Vagina (tissue), 2 donors: ENCODE results near the gene PPM1A. TPM values are rescaled to one million over a fixed set of nuclear protein-coding genes. Genes with fewer than 3 reads are reported as not detected.

Source experiments
- DNase-seq, 2 donors: peaks; one replicate each; pipeline ENCODE4 v3.0.0-alpha.2; 2017; ENCODE audit errors: extremely low spot score in 2 of 2
- H3K27ac ChIP-seq: fragments of 200-600 bp; sonication (generic); one replicate; pipeline ENCODE4 v1.5.1; 2019
- H3K27me3 ChIP-seq: fragments of 200-600 bp; sonication (generic); one replicate; pipeline ENCODE4 v1.5.1; 2019
- H3K36me3 ChIP-seq, 2 donors: fragments of 200-600 bp; sonication (generic); one replicate each; pipeline ENCODE4 v1.5.1; 2017 to 2019
- H3K4me1 ChIP-seq: fragments of 200-600 bp; sonication (generic); one replicate; pipeline ENCODE4 v1.5.1; 2019
- H3K4me3 ChIP-seq, 2 donors: fragments of 200-600 bp; sonication (generic); 1 replicate in 1 of 2; 2 replicates in 1 of 2; pipeline ENCODE4 v1.5.1; 2016 to 2019
- H3K9me3 ChIP-seq: fragments of 200-600 bp; sonication (generic); one replicate; pipeline ENCODE4 v1.5.1; 2019
- CTCF ChIP-seq, 3 experiments: fragments of 450-650 bp in 2 of 3; fragments of 200-600 bp in 1 of 3; sonication (generic) in 1 of 3; IDR thresholded peaks; one replicate each; pipeline ENCODE4 v1.5.1; 2017 to 2019; ENCODE audit warnings: antibody characterized with exemption in 3 of 3, mild to moderate bottlenecking in 2 of 3, moderate library complexity in 2 of 3
- POLR2A ChIP-seq, 2 donors: fragments of 450-650 bp; IDR thresholded peaks; one replicate each; pipeline ENCODE4 v1.6.1; 2017; ENCODE audit warnings: antibody characterized with exemption in 2 of 2, mild to moderate bottlenecking in 2 of 2, moderate library complexity in 2 of 2
- POLR2AphosphoS5 ChIP-seq, 2 donors: sonication (generic); formaldehyde crosslinking; IDR thresholded peaks; one replicate each; pipeline ENCODE4 v1.9.0; 2017; ENCODE audit warnings: antibody characterized with exemption in 2 of 2, mild to moderate bottlenecking in 2 of 2, low read depth in 1 of 2; ENCODE audit not compliant: insufficient read depth in 1 of 2
- intact Hi-C: fragments of 100-400 bp; cut with DNase I; formaldehyde crosslinking; loops from one replicate; pipeline ENCODE4 v1.15.1; 2023
- total RNA-seq: library from RNA; depleted of rRNA; stranded (reverse); fragments of >200 nt; gene quantifications from one replicate; pipeline ENCODE4 v1.2.3, GENCODE V29; 2016

The PPM1A gene
- total RNA-seq, 1 donor from 2014 or later = 33.9 TPM

GRCh38 chr14:60287452-60287851, 38.4 kb downstream of the PPM1A start:
- peaks cover 0 to 46% of the 10 kb centered on the region in 2 donors for H3K36me3 ChIP-seq
- TF ChIP-seq CTCF (IDR thresholded peaks at IDR 0.05) = no peak
- TF ChIP-seq POLR2A (IDR thresholded peaks at IDR 0.05) = no peak
- no peak for TF ChIP-seq POLR2AphosphoS5 (IDR thresholded peaks at IDR 0.05; ENCODE audit: insufficient read depth in 1 of 2, low read depth in 1 of 2)
- no peaks in the 10 kb centered on the region for H3K9me3 ChIP-seq
- H3K27me3 ChIP-seq = no peaks in the 10 kb centered on the region
- no peak overlapping the region for H3K4me3 ChIP-seq
- intact Hi-C loops = no loop called here
- H3K27ac ChIP-seq = no peak overlapping the region
- no peak for DNase-seq
- H3K4me1 ChIP-seq = no peaks in the 10 kb centered on the region

GRCh38 chr14:60288279-60288678, 39.3 kb downstream of the PPM1A start:
- Histone ChIP-seq H3K36me3 (peaks cover 0 to 46% of the 10 kb centered on the region in 2 donors), H3K4me3 (no peak overlapping the region), H3K9me3 (no peaks in the 10 kb centered on the region)

GRCh38 chr14:60294411-60295069, 45.5 kb downstream of the PPM1A start:
- DNase-seq = no peak
- no peaks in the 10 kb centered on the region for H3K9me3 ChIP-seq
- TF ChIP-seq POLR2AphosphoS5 (IDR thresholded peaks at IDR 0.05; ENCODE audit: insufficient read depth in 1 of 2, low read depth in 1 of 2) (no peak), CTCF (IDR thresholded peaks at IDR 0.05) (no peak), POLR2A (IDR thresholded peaks at IDR 0.05) (no peak)
- H3K27me3 ChIP-seq = no peaks in the 10 kb centered on the region
- no peak overlapping the region for H3K27ac ChIP-seq
- intact Hi-C loops = no loop called here
- H3K4me1 ChIP-seq = no peaks in the 10 kb centered on the region
- peaks cover 0 to 25% of the 10 kb centered on the region in 2 donors for H3K36me3 ChIP-seq
- no peak overlapping the region for H3K4me3 ChIP-seq

More at GRCh38 chr14:60288279-60288678, 39.3 kb downstream of the PPM1A start:
- intact Hi-C loops = no loop called here
- TF ChIP-seq POLR2AphosphoS5 (IDR thresholded peaks at IDR 0.05; ENCODE audit: insufficient read depth in 1 of 2, low read depth in 1 of 2) = no peak
- TF ChIP-seq POLR2A (IDR thresholded peaks at IDR 0.05) = no peak
- no peak for TF ChIP-seq CTCF (IDR thresholded peaks at IDR 0.05)
- Histone ChIP-seq H3K27ac (no peak overlapping the region), H3K27me3 (no peaks in the 10 kb centered on the region), H3K4me1 (no peaks in the 10 kb centered on the region)
- DNase-seq = no peak

- DNase-seq = no peak
- no peak for TF ChIP-seq POLR2A (IDR thresholded peaks at IDR 0.05)
- TF ChIP-seq POLR2AphosphoS5 (IDR thresholded peaks at IDR 0.05; ENCODE audit: insufficient read depth in 1 of 2, low read depth in 1 of 2) = no peak
- no peak for TF ChIP-seq CTCF (IDR thresholded peaks at IDR 0.05)
- Histone ChIP-seq H3K36me3 (no peaks in the 10 kb centered on the region), H3K27me3 (no peaks in the 10 kb centered on the region), H3K27ac (no peak overlapping the region), H3K4me3 (no peak overlapping the region), H3K9me3 (no peaks in the 10 kb centered on the region), H3K4me1 (no peaks in the 10 kb centered on the region)
- intact Hi-C loops = no loop called here
Observed at GRCh38 chr14:60300019-60300418, 51.0 kb downstream of the PPM1A start.

- Histone ChIP-seq H3K36me3 (no peaks in the 10 kb centered on the region), H3K9me3 (no peaks in the 10 kb centered on the region), H3K27ac (no peak overlapping the region), H3K4me3 (no peak overlapping the region), H3K27me3 (no peaks in the 10 kb centered on the region), H3K4me1 (no peaks in the 10 kb centered on the region)
- intact Hi-C loops = no loop called here
- no peak for DNase-seq
- TF ChIP-seq CTCF (IDR thresholded peaks at IDR 0.05) (no peak), POLR2AphosphoS5 (IDR thresholded peaks at IDR 0.05; ENCODE audit: insufficient read depth in 1 of 2, low read depth in 1 of 2) (no peak), POLR2A (IDR thresholded peaks at IDR 0.05) (no peak)
Observed at GRCh38 chr14:60301685-60302084, 52.7 kb downstream of the PPM1A start.
